GM19438 (cell line): ENCODE measurements around the gene NSMCE4A.
"Not testable (repeated sequence)": the region's sequence is repeated elsewhere in the genome, so short reads cannot be mapped to it uniquely, and the experiment has no call there.

Experiments
- ATAC-seq: cut with Tn5 transposase; IDR thresholded peaks from one replicate; pipeline ENCODE4 v1.9.1; 2021; ENCODE audit warnings: low read depth; ENCODE audit not compliant: unreplicated experiment

NSMCE4A gene

DNA sequence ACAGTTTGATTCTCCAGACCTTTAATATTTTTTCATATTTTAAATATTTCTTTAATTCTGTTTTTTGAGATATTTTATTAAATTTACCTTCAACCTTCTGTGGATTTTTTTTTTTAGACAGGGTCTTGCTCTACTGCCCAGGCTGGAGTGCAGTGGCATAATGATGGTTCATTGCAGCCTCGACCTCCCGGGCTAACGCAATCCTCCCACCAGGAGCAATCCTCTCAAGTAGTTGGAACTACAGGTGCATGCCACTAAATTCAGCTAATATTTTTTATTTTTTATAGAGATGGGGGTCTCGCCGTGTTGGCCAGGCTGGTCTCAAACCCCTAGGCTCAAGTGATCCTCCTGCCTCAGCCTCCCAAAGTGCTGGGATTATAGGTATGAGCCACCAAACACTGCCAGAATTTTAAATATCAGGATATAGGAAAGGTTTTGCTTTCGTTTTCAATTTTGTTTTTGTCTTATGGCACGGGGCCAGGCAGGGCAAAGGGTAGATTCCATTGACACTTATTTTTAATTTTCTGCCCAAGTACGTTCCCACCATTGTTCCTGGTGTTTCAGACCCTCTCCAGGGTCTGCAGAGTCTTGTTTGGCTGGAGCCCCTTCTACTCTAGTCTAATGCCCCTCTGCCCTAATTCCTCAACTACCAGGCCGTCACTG lies 15.1 kb upstream of the NSMCE4A start:
- ATAC-seq = no peak

DNA sequence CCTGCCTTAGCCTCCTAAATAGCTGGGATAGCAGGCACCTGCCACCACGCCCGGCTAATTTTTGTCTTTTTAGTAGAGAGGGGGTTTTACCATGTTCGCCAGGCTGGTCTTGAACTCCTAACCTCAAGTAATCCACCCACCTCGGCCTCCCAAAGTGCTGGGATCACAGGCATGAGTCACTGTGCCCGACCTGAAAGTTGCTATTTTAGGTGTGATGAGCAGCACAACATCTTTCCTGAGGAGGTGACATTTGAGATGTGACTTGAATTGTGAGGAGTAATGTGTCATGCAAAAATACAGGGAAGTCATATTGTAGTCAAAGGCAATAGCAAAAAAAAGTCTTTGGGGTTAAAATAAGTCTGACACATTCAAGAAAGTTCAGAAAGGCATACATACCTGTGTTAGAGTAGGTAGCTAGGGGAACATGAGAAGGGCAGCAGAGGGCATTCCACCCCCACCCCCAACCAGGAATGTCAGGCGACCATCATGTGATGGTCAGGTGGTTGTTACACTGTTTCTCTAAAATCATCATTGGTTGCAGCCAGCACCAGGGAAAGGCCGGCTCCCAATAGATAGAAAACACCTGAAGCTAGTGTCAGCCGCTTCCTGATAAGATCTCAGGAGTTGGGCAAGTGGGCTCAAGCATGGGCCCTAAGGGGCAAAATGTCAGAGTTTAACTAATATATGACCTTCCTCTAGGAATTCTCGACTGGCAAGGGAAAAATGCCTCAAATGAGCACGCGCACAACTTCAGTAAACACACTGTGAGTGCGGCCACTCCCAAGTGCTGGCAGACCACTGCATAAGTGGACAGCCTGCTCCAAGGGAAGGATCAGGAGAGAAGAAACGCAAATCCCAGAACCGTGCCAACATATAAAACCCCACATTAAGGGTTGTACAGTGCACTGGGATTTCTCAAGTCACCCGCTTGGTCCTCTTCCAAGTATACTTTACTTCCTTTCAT lies 13.6 kb upstream of the NSMCE4A start, which contains the start of gene TACC2:
TACC2 (plus strand) TSS at position 803 of the 964 bp plus-strand sequence. CDS start 32,819 bp downstream, outside the sequence.
- no peak for ATAC-seq

DNA sequence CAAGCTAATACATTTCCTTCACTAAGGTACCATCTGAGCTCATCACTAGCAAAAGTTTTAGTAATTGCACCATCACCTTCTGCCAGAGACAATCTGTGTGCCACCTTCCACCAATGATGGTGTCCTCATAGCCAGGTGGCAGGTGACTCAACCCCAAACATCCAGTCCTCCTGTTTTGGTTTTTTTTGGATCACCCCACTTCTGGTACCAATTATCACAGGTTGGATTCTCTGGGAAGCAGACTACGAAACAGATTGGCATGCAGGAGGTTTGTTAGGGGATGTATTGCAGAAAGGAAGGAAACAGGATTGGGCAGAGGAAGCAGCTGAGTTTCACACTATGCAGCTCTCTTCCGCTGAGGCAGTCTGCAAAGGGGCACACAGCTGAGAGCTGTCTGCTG lies 9.4 kb upstream of the NSMCE4A start:
- ATAC-seq = no peak

DNA sequence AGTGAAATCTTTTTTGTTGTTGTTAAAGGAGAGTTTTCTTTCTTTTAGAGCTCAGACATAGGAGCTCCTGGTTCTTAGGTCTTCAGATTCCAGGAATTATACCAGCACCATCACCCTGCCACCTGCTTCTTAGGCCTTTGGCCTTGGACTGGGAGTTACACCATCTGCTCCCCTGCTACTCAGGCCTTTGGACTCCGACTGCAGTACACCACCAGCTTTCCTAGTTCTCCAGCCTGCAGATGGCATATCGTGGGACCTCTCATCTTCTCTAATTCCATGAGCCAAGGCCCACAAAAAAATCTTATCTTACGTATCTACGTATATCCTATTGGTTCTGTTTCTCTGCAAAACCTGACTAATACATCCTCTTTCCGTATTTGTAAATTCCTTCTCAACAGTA lies 8.8 kb upstream of the NSMCE4A start:
- no peak for ATAC-seq

DNA sequence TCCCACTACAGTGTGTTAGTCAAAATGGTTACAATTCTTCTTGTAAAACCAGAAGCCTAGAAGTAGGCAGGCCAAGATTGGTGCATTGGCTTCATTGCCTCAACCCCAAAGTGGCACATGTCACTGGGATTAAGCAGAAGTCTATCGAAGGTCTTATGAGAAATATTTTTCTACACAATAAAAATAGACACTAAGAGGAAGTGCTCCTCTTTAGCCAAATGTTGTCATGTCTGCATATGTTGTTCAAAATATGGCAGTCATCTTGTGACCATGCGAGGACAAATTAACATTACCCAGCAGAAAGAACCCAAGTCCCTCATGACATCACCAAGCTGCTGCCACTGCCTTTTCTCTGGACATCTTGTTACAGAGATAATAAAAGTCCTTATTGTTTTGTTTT lies 6.3 kb upstream of the NSMCE4A start:
- no peak for ATAC-seq

DNA sequence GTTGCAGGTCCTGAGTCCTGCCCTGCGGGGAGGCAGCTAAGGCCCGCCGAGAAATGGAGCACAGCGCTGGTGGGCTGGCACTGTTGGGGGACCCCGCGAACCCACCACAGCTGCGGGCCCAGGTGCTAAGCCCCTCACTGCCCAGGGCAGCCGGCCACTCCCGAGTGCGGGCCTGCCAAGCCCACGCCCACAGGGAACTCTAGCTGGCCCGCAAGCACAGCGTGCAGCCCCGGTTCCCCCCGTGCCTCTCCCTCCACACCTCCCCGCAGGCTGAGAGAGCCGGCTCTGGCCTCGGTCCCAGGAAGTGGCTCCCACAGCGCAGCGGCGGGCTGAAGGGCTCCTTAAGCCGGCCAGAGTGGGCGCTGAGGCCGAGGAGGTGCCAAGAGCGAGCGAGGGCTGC lies 3.5 kb upstream of the NSMCE4A start:
- ATAC-seq = no peak

DNA sequence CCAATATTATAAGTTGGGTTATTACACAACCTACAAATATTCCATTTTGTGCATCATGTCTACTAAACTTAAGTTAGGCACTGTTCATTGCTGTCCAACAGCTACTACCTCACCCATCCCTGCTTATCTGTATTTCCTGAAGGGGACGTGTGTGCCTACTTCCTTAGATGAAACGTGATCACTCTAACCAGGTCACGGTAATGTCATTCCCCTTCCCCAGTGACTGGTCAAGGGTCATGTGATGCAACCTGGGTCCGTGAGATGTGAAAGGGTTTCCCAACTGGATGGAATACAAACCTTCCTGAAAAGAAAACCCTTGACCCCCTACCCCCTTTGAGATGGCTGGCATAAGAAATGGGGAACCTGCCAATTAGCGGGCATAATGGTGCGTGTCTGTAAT lies 1.6 kb upstream of the NSMCE4A start:
- no peak for ATAC-seq

DNA sequence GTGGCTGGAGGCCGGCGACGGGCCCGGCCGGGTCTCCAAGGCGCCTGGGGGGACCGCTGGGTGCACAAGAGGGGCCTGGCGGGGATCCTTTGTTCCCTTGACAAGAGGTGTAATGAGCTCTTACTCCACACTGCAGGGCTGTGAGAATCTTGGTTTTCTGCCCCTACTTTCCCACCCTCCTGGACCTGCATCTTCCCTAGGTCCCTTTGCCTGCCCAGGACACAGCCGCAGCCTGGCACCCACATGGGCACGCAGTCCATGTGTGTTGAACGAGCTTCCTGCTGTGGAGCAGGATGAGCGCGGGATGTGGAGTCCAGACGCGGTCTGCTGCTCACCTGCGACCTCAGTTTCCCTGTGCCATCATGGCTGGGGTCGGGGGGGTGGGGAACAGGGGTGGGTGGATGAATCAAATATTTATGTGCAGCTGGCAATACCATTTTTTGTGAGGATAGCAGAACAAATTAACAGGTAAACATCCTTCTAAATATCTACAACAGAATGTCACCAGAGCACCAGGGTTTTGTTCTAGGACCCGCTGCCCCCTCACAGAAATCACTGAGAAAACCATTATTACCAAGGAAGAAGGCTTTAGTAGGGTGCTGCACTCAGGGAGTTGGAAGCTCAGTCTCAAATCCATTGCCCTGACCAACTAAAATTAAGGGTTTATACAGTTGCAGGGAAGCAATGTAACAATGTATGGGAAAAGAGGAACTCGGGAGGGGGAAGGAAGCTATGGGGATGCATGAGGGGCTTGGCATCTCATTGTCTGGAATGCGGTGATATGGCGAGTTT lies 474 bp upstream of the NSMCE4A start:
- ATAC-seq = no peak

DNA sequence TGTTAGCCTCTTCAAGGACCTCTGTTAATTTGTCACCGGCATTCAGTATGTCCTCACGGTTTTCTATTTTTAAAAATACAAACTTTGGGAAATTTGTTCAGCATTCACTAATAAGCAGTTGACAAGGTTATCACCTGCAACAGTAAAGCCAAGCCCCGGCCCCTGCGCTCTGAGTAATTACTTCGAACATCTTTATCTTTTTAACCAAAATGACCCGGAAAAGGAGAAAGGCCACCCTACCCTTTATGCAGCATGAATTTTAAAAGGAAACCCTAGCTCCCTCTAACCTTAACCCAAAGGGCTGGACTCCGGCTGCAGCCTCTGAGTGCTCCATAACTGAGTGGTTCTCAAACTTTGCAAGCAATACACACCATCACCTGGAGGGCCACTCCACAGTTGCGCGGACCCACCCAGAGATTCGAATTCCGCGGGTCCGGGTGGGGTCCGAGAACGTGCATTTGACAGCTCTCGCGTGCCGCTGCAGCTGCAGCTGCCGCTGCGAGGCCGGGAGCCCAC lies 940 bp downstream of the NSMCE4A start:
- no peak for ATAC-seq

DNA sequence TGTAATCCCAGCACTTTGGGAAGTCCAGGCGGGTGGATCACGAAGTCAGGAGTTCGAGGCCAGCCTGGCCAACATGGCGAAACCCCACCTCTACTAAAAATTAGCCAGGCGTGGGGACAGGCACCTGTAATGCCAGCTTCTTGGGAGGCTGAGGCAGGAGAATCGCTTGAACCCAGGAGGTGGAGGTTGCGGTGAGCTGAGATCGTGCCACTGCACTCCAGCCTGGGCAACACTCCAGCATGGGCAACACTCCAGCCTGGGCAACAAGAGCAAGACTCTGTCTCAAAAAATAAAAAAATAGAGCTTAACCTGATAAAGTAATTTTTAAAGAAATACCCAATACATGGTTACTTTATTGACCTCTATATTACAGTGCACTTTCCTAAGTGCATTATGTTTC lies 5.9 kb downstream of the NSMCE4A start:
- ATAC-seq = not testable (repeated sequence)

DNA sequence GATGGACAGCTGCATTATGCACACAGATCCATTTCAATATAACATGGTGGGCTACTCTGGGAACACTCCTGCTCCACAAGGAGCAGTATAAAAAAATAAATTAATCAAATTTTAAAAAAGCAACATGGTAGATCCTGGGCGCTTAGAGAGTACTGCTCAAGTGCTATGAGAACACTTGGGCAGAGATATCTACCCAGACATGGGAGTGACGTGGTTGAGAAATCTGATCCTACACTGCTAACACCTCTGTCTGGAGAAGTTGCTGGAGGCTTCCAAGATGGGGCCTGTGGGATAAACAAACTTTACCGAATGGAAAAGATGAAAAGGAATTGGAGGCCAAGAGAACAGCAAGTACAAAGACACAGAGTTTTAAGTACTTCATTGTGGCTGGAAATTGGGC lies 9.0 kb downstream of the NSMCE4A start:
- ATAC-seq = no peak

DNA sequence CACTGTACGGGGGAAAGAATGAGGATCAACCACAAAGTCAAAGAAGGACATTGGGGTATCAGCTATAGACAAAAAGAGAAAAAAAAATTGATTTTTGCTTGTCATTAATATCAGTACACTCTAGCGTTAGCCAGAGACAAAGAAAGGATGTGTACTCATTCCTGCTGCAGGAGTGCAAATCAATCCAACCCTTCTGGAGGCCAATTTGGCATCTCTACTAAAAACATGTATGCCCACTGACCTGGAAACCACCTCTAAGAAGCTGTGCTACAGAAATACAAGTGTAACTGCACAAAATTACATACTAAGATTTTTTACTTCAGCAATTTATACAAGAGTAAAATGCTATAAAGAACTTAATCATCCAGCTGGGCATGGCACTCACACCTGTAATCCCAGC lies 13.6 kb downstream of the NSMCE4A start:
- no peak for ATAC-seq

DNA sequence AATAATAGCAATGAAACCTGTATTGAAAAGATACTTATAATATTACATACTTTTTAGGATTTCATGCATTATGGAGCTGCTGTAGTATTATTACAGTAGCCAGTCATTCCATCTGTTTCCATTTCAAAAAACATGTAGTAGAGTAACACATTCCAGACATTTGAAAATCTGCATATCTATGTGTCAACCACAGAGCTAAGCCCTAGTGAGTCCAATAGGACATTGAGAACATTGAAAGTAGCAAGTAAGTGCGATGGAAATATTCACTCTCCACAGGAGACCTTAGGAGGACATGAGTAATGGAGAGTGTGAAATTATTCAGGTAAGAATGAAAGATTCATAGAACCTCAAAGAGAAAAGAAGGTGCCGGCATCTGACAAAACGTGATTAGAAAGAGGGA lies 15.3 kb downstream of the NSMCE4A start:
- ATAC-seq = no peak

DNA sequence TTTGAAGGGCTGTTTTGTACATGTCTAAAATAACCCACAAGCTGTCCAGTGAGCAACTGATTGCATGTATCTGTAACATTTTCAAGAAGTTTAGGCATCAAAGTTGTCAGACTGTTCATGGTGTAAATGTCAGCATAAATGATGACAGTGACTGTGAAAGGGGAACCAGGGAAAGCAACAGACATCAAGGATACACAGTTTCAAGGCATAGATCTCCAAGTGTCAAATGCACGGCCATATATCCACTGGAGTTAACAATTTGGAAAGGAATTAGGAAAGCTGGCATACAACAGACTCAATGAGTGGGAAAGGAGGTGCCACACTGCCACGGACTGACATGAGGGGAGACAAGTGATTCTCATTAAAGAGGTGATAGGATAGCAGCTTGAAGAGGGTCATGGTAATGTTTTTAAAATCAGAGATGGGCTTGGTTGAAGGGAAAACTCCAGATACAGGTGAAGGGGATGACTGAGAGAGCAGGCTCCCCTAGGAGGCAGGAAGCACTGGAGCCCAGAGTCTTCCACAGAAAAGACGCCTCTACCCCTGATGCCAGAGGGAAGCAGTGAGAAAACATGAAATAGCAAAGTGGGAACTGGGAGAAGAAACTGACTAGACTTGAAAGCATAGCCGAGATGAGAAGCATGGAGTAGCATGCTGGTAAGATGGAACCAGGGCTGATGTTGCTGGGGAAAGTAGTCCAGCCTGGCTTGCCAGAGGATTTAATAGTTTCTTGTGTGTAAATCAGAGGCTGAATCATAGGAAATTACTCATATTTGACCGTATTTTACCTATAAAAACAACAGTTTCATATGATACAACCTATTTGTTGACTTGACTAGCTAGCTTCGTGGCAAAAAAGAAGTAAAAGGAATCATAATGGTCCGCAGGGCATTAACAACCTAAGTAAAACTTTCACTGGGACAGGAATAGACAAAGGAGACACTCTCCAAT lies 18.6 kb downstream of the NSMCE4A start:
- ATAC-seq = no peak

DNA sequence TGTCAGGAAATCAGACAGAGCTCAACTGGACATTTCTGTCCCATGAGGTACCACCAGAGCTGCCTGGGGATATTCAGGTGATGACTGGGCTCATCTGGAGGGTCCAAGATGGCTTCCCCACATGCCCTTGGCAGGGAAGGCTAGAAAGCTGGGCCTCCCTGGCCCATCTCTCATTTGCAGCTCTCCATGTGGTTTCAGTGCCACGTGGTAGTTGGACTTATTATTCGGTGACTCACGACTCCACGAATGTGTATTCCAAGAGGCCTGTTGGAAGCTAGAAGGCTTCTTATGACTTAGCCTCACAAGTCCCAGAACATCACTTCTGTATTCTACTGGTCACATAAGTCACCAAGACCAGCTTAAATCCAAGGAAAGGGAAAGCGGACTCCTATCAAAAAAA lies 22.8 kb downstream of the NSMCE4A start:
- no peak for ATAC-seq

DNA sequence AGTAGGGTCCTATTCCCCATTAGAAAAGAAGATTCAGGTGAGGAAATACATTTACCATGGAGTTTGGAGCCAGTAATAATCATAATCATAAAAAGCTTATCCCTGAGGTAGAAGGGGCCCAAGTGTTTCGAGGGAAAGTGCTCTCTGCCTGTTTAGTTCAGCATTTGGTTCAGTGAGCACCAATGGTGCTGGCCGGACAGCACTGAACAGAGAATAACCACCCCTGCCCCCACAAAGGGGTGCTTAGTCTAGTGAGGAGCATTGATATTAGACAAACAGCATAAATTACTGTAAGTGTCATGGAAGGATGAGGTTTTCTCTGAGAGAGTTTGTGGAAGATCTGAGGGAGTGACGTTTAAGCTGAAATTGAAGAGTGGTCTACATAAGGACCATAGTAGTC lies 25.6 kb downstream of the NSMCE4A start:
- no peak for ATAC-seq

DNA sequence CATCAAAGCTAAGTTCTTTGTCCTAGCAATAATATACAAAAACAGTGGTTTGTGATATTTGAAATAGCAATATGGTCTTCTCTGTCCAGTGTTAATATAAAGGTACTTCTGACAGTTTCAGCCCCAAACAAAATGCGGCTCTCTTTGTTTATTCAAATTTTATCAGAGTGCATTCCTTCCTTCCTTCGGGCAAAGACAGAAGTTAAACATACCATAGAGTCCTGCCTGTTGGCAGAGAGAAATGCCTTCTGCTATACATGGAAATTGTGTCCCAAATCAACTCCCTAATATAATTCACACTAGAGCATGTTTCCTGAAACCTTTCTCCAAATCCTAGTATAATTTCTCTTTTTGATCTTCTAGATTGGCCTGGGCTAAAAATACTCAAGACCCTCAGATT lies 26.0 kb downstream of the NSMCE4A start:
- no peak for ATAC-seq

DNA sequence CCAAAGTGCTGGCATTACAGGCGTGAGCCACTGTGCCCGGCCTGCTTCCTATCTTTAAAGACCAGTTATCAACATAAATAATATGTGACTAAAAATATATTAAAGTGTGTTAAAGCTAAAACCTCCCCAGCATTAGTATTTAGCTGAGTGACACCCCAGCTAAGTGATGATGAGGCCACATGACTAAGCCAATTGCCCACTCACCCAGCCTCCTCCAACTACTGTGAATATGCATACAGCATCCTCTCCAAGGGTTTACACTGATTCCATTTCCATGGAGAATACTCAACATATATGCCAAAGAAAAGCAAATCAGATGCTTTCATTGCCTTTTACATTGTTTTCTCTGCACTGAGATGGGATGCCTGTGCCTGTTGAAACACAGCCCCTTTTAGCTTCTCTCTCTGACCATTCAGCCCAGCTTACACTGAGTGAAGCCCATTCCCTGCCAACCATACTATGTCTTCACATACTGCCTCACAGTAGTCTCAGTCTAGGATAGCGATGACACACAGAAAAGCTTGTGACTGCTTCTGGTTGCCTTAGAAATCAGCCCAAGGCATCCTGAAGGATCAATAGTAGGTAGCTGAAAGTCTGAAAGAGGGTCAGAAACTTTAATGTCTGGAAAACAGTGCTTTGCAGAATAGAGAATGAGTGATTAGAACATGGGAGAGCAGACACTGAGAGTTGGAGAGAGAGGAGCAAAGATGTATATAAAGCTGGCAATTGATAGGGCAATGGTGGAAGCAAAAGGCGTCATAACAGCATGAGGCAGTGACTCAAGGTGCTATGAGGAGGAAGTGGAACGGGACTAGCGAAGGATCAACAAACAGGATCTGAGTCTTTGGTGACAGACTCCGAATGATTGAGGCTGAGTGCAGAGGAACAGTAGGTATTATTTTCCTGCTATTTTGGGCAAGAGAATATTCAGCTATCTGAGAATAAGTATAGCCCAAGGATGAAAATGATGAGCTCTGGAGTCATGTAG lies 27.4 kb downstream of the NSMCE4A start:
- ATAC-seq = no peak
